CD4-positive, alpha-beta T cell treated with Interleukin-4 for 1 hour (primary cell): ENCODE measurements around the gene HMGN1.

Source experiments
- DNase-seq, 2 donors: peaks; one replicate each; pipeline ENCODE4 v3.0.0-alpha.2; 2020 to 2022

HMGN1 gene

DNA sequence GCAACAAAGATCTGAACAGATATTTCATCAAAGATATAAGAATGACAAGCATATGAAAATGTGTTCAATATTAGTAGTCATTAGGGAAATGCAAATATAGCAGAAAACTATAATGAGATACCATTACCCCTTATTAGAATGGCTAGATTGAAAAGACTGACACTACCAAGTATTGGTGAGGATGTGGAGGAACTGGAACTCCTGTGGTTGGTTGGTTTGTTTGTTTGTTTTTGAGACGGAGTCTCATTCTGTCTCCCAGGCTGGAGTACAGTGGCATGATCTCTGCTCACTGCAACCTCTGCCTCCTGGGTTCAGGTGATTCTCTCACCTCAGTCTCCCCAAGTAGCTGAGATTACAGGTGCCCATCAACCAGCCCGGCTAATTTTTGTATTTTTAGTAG is 18.9 kb upstream of the HMGN1 start:
- DNase-seq: no peak

DNA sequence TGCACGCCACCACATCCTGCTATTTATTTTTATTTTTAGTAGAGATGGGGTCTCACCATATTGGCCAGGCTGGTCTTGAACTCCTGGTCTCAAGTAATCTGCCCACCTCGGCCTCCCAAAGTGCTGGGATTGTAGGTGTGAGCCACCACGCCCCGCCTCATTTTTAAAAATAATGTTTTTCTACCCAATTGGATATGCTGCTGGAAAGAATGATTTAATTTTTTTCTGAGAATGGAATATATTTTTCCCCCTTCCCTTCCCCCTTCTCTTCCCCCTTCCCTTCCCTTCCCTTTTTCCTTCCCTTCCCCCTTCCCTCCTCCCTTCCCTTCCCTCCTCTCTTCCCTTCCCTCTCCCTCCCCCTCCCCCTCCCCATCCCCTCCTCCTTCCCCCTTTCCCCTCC is 17.7 kb upstream of the HMGN1 start:
- no peak for DNase-seq

DNA sequence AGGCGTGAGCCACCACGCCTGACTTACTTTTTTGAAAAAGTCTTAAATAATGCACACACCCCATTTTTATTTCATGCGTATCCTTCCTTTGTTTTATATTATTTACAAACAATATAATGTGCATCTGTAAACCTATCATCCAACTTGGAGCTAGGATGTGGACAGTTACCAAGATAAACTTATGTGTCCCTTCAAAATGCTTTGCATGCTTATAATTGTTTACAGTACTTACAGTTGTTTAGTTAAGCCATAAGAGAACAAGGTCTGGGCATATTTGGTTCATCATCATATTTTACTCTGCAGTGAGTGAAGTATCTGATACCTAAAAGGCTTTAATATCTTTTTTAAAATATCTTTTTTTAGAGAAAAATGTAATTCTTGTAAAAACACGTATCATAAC is 16.1 kb upstream of the HMGN1 start:
- no peak for DNase-seq

DNA sequence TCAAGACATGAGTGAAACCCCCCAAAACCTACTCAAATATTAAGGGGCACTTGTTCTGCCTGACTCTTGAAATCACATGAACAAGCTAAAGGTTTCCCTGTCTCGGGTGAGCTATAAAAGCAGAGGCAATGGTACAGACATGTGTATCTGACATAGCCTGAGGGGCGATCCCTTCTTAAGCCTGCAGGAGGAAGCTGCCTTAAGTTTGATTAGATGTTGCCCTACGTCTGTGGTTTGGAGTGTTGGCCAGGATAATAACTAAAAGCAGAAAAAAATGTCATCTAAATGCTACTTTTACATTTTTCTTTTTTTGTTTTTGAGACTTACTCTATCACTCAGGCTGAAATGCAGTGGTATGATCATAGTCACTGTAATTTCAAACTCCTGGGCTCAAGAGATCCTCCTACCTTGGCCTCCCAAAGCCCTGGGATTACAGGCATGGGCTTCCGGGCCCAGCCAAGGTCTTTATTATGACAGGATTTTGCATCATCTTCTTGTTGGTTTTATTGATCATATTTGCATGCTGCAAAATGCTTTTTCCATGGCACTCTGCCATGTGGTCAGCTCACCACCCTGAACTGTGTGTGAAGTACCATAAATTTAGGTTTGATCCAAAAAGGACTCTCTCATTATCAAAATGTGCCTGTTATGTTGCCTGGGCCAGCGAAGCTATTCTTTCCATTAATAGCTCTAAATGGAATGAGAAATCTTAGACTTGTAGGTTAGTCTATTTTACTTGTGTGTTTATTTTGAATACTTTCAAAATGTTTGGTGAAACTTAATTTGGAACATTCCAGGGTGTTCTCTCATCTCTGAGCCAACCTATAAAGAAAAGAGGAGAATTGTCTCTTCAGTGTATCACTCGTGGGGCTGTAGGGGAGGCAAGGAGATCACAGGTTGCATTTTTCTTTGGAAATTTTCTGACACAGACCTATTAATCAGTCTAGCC is 15.0 kb upstream of the HMGN1 start:
- DNase-seq: no peak

DNA sequence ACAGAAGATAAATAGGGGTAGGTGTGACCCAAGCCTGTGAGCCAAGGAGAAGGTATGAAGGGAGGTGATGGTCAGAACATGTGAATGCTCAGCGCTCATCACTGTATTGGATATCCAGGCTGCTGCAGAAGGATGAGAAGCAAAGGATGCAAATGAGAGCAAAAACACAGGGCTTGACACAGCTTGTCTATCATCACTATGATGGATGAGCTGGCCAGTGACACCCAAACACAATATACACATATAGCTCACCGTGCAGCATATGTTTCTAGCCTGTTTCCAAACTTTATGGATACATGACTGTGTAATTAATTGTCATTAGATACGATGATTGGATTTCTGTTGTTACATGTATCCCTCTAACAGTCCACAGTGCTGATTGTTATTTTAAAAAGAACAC is 13.8 kb upstream of the HMGN1 start:
- DNase-seq: no peak

DNA sequence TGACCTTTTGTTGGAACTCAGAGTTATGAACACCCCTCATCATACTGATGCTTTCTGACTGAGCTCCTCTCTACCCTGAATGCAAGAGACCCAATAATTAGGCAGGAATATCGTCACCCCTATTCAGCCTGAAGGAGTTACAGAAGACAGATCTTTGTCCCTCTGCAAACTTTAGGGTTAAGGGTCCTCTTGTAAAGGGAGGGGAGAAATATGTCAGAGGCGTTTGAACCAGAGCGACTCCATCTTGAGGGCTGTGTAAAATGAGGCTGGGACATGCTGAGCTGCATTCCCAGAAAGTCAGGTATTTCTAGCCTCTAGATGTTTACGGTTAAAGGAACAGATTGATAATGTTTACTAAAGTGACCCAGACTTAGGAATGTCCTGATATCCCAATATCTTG is 10.5 kb upstream of the HMGN1 start:
- no peak for DNase-seq

DNA sequence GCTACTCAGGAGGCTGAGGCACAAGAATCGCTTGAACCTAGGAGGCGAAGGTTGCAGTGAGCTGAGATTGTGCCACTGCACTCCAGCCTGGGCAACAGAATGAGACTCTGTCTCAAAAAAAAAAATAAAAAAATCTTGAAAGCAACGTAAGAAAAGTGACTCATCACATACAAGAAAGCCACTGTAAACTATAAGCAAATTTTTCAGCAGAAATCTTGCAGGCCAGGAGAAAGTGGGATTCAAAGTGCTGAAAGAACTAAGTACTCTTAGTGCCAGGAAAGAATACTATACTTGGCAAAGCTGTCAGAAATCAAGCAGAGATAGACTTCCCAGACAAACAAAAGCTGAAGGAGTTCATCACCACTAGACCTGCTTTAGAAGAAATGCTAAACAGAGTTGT is 4.4 kb upstream of the HMGN1 start:
- no peak for DNase-seq

DNA sequence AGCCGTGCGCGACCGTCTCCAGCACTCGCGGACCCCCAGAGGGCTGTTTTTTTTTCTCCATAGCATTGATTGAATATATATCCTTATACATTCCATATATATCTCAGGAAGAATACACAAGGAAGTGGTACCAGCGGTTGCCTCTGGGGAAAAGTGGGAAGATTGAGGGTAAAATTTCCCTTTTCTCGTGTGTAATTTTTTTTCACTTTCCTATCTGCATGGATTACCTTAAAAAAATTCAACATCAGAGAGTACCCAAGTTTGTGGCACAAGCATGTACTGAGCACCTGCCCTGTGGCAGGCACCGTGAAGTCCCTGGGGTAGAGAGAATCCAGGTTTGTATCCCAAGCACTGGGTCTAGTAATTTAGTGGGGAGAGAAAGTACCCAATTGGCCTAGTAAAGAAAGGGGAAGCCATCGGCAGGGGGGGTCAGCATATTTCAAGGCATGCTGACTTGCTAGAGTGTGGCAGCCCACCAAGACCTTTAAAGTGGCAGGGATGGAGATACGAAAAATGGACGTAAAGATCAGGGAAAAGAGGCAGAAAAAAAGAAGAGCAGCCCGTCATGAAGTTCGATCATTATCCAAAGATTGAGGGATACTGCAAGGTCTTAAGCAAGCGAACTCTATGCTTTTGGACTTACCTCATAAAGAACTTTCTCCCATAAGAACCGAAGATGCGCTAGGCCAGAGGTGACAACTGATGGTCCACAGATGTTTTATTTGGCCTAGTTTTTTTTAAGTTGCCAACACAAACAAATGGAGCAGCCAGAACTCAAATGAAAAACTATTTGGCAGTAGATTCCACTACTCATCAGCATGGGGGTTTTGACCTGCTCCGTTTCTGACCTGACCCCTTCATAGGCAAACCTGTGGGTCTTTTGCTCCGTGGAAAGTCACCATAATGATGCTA is 1.5 kb upstream of the HMGN1 start:
- no peak for DNase-seq

DNA sequence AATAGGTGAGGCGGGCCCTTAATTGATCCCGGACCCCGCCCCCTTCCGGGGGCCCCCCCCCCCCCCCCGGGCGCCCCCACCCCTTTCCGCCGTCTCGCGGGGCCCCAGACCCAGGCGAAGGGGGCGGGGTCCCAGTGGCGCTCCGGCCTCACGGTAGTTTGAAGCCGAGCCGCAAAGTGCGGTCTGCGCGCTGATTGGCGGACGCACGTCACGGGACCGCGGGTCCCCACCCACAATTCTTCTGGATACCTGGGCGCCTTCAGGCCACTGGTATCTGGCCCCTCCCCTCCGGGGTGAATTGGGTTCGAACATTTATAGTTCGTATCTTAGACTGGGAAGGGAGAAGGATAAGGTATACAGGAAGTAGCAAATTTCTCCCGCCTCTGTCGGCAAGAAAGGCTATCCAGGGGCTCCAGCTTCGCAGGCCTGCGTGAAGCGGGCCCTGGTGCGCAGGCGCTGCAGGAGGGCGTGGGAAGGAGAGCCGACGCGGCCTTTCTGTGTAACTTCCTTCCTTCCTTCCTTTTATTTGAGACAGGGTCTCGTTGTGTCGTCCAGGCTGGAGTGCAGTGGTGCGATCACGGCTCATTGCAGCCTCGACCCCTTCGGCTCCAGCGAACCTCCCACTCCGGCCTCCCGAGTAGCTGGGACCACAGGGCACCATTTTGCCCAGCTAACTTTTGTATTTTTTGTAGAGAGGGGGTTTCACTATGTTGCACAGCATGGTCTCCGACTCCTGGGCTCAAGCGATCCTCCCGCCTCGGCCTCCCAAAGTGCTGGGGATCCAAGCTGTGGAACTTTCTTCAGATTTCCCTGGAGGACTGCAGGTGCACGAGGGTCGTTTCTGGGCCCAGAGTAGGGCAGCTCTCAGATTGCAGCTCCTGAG is 564 bp upstream of the HMGN1 start:
- DNase-seq: peak; percentile 96 to 97

DNA sequence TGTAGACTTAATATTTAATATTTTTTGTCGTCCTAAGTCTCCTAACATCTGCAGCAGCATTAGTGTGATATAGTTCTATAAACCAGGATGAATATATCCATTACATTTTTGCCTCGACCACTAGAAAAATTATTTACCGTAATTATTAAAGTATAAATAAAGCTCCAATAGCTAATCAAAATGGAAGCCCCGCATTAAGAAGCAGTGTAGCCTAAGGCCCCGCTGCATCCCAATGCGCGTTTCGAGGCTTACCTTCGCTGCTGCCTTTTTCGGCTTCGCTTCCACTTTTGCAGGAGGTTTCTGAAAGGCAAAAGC is 891 bp downstream of the HMGN1 start:
- peak in 1 of 2 donors; percentile 38 for DNase-seq

DNA sequence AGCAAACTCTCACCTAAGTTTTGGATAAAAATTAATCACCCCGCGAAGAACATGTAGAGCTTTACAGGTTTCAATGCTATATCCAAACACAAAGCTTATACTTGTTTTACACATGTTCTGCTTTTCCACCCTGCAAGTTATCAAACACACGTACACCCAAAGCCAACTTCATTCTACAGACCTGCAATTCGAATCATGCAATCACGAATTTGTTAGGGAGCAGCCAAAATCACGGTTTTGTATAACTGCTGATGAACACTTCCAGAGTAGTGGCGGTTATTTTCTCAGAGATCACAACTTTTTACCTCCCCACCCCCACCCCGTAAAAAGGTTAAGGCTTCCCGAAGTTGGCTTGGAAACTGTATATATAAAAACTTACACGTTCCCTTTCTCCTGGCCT is 1.4 kb downstream of the HMGN1 start:
- DNase-seq: no peak

DNA sequence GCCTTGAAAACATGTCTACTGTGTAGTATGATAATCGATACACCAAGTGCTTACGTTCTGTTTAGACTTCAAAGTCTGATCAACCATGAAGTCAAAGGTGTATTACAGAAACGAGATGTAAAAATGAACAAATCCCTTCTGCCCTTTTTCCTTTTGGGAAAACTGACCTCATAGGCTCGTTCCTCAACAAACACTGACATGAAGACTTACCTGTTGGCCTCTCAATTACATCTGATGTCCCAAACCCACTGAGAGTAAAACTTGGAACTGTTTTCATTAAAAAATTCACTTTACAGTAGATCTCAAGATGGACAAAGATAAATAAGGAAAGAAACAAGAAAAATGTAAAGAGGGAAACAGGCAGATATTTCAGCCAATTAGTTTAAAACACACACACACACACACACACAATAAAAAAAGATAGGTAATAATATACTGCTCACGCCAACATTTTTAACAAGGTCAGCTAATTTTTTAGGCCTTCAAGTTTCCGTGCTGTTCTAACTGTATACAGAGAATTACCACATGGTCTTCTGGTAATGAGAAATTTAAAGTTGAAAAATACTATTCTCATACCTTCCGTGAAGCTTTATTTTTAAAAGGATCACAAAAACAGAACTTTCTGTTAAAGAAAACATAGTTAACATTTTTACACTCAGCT is 2.1 kb downstream of the HMGN1 start:
- no peak for DNase-seq

DNA sequence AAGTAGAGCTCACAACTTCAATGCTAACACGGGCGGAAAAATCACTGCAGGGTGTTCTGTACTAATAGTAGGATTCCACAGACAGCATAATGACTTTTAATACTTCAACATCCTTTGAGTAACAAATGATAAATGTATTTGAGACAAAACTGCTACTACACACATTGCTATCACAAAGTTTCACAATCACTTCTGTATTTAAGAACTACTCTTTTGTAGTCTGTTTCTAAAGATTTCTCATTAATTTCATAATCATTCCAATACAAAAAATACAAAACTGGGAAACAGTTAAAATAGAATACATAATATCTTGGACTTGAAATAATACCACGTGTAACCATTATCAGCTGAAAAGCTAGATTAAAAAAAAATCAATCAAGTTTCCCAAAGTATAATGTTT is 2.7 kb downstream of the HMGN1 start:
- no peak for DNase-seq

DNA sequence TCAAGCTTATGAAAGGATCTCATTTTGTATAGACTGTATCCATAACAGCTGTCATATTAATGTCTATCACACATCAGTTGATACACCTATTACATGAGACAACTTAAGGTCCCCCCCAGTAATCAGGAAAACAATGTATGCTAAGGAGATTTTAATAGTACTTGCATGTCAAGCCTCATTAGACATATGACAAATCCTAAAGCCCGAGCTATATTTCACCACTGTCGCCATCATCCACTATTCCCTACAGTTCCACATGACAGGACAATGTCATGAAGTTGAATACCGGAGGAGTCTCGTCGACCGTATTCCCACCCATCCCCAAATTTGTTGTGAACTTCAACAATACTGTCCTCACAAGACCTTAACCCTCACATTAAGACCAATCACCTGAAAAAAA is 3.4 kb downstream of the HMGN1 start:
- no peak for DNase-seq

DNA sequence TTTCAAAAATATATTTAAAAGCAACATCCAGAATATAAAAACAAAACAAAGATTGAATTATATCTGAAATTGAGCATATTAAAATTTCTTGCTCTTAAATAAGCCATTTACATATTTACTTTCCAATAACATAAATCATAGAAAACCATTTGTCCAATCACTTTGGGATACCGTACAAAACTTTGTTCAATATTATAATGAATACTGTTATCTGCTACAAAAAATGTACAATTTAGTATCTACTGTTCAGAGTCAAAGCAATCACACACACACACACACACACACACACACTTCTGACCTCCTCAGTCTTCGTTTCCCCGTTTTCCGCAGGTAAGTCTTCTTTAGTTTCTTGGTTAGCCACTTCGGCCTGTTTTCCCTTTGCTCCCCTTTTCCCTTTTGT is 4.0 kb downstream of the HMGN1 start:
- DNase-seq: no peak

DNA sequence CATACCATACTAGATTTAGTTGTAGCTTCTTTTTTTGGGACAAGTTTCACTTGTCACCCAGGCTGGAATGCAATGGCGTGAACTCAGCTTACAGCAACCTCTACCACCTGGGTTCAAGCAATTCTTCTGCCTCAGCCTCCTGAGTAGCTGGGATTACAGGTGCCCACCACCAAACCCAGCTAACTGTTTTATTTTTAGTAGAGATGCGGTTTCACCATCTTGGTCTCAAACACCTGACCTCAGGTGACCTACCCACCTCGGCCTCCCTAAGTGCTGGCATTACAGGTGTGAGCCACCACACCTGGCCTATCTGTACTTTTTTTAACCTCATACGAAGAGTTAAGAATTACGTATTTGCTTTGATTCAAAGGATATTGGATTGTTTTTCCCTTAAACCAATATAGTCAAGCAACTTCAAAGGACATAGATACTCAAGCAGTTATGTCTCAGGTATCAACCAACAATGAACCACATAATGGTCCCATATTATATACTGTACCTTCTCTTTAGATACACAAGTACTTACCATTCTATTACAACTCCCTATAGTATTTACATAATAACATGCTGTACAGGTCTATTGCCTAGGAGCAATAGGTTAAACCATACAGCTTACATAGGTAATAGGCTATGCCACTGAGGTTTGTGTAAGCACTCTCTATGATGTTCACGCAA is 7.5 kb downstream of the HMGN1 start:
- no peak for DNase-seq

DNA sequence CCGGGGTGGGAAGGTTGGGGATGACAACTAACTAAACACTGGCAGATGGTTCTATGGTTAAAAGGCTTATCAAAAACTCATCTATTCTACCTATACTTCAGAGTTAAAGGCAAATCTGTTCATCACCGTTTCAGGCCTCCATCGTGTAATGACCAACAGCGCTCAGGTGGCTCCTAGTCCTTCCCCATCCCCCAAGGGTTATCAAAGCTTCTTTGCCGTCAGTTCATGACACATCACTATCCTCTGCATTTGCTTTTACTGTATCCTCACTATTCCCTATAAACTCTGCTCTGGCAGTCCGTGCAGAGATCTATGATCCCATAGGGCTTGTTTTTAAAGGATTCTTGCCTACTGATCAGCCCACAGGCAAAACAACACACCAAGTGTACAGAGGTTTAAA is 8.2 kb downstream of the HMGN1 start:
- no peak for DNase-seq

DNA sequence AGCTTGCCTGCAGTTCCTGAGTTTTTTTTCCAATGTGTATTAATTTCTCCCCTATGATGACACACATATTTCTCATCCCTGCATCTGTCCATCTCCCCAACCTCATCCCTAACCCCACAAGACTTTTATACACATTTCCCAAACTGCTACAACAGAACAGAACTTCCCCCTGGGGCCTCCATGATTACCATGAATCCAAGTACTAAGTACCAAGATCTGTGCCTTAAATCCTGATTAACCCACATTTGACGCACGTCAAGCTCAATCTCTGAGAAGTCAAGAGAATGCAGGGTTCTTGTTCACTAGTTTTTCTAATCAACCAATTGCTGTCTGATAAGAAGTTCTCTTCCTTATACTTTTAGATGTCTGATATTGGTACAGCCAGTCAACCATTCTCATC is 9.7 kb downstream of the HMGN1 start:
- DNase-seq: no peak

DNA sequence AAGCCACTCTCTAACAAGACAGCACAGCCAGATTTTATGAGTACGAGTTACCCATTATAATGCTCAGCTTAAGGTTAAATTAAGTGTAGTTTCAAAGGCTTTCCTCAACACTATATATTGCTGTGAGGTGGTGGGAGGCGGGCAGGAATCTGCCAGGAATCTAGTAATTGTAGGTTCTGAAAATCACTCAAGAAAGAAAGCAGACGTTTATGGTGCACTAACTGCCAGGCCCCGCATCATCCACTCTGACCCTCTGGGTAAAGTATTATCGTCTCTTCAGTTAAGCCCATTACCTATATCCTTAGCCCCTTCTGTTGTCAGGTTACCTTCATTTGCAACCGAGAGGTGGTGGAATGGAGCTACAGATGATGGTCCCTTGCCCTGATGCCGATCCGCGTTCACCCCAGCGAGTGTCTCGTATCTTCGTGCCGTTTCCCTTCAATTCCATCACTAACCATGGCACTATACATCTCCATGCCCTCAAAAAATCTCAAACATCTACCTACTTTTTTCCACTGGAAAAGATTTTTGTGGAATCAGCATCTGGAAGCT is 12.4 kb downstream of the HMGN1 start:
- no peak for DNase-seq

DNA sequence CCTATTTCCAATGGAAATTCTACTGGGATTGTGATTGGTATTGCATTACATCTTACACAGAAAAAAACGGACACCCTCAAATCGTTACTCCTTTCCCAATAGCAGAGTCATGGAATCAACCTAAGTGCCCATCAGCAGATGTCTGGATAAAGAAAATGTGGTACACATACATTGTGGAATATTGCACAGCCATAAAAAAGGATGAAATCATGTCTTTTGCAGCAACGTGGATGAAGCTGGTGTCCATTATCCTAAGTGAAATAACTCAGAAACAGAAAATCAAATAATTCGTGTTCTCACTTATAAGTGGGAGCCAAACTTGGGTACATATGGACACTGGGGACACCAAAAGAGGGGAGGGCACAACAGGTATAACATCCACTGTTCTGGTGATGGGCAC is 14.3 kb downstream of the HMGN1 start:
- no peak for DNase-seq

DNA sequence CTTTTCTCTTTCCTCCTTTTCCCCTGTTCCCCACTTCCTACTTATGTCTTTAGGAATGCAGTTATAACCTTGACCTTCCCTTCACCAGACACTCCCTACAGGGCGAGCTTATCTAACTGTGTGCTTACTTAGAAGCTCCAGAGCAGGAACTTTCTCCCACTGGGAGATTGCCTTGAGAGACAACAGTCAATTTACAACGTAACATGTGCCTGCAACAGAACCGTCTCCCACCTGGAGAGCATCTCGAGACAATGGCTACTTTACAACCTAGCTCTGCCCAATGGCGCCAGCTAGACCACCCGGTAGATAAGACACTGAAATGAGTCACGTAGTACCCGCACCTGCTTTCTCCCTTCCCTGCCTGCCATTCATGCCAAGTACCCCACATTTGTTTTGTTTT is 16.7 kb downstream of the HMGN1 start:
- DNase-seq: no peak

DNA sequence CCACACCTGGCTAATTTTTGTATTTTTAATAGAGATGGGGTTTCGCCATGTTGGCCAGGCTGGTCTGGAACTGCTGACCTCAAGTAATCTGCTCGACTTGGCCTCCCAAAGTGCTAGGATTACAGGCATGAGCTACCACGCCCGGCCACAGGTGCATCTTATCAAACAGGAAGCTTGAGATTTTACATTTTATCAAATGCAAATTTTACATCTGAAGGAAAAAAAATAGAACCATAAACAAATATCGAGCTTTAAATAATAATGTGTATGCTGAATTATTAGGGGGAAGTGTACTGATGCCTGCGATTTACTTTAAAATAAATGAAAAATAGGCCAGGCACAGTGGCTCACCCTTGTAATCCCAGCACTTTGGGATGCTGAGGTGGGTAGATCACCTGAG is 18.9 kb downstream of the HMGN1 start:
- no peak for DNase-seq
